HG02571 (cell line): ENCODE measurements around the gene MINK1.

Source experiments
- ATAC-seq: cut with Tn5 transposase; IDR thresholded peaks from one replicate; pipeline ENCODE4 v1.9.1; 2021; ENCODE audit warnings: mild to moderate bottlenecking, moderate library complexity; ENCODE audit not compliant: unreplicated experiment

MINK1 gene

GRCh38 chr17:4810696-4811290 is 22.3 kb upstream of the MINK1 start:
- no peak for ATAC-seq

- no peak for ATAC-seq
Measured at GRCh38 chr17:4811471-4811870, 21.7 kb upstream of the MINK1 start.

GRCh38 chr17:4812690-4813089 is 20.4 kb upstream of the MINK1 start:
- no peak for ATAC-seq

DNA sequence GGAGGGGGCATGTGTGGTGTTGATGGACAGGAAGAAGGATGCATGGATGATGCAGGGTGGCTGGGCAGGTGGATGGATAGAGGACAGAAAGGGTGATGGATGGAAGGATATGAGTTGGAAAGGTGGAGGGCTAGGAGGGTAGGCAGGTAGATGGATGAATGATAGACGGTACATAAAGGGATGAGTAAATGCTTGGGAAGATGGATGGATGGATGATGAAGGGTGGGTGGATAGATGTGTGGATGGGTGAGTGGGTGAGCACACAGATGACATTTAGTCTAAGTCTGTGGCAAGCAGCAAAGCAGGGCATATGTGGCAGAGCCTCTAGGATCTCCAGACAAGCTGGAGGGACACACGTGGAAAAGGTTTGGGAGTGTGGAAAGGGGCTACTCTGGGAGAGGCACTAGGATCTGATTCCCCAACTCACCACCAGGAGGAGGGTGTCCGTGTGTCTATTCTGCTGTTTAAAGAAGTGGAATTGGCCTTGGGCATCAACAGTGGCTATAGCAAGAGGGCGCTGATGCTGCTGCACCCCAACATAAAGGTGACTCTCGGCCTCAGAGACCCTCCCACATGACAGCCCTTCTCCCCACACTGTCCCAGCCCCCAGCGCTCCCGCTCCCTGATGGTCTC is 18.0 kb upstream of the MINK1 start:
- ATAC-seq: no peak

GRCh38 chr17:4816826-4817225 is 16.3 kb upstream of the MINK1 start:
- ATAC-seq: no peak

- no peak for ATAC-seq
Measured at GRCh38 chr17:4818276-4818675, 14.9 kb upstream of the MINK1 start.

DNA sequence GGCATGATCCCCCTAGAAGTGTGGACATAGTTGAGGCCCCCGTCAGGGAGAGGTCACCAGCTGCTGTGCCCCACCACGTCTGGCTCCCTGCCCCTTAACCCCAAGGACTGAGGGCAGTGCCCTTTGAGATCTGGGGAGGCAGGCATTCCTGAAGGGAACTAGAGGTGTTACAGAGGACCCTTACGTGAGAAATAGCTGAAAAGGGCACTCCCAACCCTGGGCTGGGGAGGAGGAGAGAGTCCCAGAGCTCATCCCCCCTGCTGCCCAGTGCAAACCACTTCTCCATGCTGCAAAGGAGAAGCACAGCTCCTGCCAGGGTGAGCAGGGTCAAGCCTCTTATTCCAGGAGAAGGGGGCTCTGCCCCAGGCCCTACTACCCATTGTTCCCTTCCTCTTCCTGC is 10.3 kb upstream of the MINK1 start:
- no peak for ATAC-seq

GRCh38 chr17:4823373-4824089 is 9.6 kb upstream of the MINK1 start:
- ATAC-seq: no peak

DNA sequence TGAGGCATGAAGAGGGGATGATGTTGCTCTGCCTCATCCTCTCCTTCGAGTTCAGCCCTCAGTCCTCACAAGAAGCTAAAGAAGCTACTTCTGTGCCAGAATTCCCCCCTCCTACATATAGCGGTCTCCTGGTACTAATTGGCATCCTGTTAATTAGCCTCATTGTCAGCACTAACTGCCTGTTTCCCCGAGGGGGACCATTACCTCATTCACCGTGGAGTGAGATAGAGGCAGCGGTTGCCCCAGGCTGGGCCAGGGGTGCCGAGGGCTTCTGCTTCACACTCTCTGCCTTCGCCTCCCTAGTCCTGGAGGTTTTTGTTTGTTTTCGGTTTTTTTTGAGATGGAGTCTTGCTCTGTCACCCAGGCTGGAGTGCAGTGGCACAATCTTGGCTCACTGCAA is 5.7 kb upstream of the MINK1 start:
- ATAC-seq: no peak

DNA sequence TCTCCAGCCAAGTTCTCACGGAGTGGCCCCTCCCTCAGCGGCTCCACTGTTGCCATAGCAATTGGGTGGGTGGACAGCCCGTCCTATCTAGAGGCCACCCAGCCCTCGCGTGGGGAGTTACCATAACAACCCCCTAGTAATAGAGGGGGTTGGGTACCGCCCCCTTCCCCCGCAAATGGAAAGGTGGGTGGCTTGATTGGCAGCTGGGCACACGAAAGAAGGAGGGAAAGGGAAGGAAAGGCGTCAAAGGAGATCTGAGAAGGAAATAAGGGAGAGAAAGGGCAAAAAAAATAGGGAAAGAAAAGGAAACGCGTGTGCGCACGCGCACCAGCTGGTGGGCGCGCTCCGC is 337 bp upstream of the MINK1 start:
- ATAC-seq: peak; percentile 15

DNA sequence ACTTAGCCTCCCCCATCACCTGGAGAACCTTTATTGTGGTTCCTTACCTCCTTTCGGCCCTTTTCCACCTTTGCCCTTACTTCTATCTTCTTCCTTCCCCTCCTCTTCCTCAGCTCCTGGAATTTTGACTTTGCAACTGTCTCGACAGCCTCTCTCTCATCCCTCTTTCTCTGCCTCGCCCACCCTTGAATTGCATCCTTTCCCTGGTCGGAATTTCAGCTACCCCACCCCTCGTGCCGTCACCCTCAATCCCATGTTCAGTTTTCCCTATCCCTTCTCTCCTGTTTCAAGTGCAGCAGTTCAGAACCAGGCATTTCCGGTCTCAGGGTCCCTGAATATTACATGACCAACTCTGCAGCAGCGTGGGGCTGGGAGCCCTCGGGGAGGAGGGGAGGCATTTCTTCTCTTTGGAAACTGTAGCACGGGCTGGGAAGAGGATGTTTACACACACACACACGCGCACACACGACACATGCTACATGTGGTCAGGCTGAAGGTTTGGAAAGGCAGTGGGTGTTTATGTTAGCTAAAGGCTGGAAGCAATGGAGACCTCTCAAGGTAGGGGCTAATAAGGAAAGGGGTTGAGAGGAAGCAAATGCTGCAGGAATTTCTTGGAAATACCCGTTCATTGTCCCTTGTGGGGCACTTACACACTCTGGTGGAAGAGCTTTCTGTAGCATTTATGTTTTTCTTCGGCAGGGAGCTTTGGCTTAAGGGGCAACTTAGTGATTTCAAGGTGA is 971 bp downstream of the MINK1 start:
- ATAC-seq: no peak

GRCh38 chr17:4834681-4835020 is 1.5 kb downstream of the MINK1 start:
- ATAC-seq: no peak

DNA sequence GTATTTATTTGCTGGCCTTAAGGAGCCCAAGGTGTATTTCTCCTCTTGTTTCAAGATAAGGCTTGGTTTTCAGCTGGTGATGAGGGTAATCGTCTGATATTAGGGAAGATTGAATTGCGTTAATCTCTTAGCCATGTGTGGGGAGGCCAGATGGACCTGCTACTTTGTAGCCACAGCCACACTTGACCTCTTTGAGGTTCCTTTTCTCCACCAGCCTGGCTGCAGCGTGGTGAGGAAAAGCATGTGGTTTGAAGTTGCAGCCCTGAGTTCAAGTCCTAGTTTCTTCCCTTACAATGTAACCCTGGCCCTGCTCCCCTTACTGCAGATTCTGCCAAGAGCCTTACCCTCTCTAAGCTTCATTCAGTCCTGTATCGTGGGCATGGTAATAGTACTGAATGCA is 3.1 kb downstream of the MINK1 start:
- ATAC-seq: no peak

GRCh38 chr17:4837471-4838308 is 4.5 kb downstream of the MINK1 start:
- no peak for ATAC-seq

- no peak for ATAC-seq
Measured at GRCh38 chr17:4838309-4838785, 5.2 kb downstream of the MINK1 start.

- ATAC-seq: no peak
Measured at GRCh38 chr17:4839221-4839620, 6.1 kb downstream of the MINK1 start.

GRCh38 chr17:4839965-4840892 is 7.1 kb downstream of the MINK1 start:
- no peak for ATAC-seq

DNA sequence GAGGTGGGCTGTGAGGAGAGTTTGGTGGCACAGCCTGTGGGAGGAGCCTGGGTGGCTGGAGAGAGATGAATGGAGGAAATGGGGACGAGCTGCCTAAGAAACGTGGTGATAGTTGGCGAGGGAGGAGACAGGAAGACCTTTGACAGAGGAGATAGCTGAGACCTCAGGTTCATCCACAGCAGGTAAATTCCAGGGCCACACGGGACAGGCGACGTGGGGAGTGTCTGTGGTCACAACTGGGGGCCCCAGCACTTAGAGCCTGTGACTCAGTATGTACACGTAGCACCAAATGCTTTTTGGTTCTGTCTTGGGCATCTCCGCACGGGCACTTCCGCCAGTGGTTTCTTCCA is 7.7 kb downstream of the MINK1 start:
- no peak for ATAC-seq

GRCh38 chr17:4842376-4842775 is 9.2 kb downstream of the MINK1 start:
- ATAC-seq: no peak
